Right lobe of liver (tissue), 4 donors: ENCODE measurements around the gene WDR20.

Source experiments
- CTCF ChIP-seq, 4 donors: fragments of 200-600 bp in 3 of 4; fragments of 450-650 bp in 1 of 4; IDR thresholded peaks; one replicate each; pipeline versions ENCODE4 v1.5.1 to v1.8.0; 2016 to 2022; ENCODE audit warnings: antibody characterized with exemption in 4 of 4, mild to moderate bottlenecking in 2 of 4
- POLR2A ChIP-seq: fragments of 450-650 bp; IDR thresholded peaks from one replicate; pipeline ENCODE4 v1.6.1; 2017; ENCODE audit warnings: antibody characterized with exemption, mild to moderate bottlenecking
- donor health status: DM: no; HTN: no; CAD: no.
- donor health status: DM: no; HTN: no; CAD: no.
- donor health status: DM: no; HTN: yes; CAD: no.

- TF ChIP-seq CTCF (IDR thresholded peaks at IDR 0.05) (no peak), POLR2A (no peak)
These were observed 73.8 kb downstream of the WDR20 start for GRCh38 chr14:102213470-102213869.
